Measurements from ENCODE around the gene LRSAM1. TPM values are rescaled to one million over a fixed set of nuclear protein-coding genes. Genes with fewer than 3 reads are reported as not detected.

Gene LRSAM1
- polyA plus RNA-seq, 3 donors: 16.6 to 22.4 (median 18.6) TPM

DNA sequence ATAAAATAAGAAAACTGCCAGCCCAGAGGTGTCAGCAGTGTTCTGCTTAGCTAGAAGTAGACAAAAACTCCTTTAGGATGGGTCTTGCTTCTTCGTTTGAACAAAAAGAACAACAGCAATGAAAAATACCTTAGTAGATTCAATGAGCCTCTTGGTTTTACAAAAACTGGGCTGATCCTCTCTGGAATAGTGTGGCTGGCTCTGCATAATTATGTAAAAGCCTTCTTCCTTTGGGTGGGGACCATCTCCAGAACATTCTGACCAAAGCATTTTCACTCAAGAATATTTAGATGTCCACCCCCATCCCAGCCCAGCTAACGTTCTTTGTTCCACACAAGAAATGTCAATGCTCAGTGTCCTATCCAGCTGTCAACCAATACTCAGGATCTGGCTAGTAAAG, 63.2 kb downstream of the LRSAM1 start:
- DNase-seq: no peak

DNA sequence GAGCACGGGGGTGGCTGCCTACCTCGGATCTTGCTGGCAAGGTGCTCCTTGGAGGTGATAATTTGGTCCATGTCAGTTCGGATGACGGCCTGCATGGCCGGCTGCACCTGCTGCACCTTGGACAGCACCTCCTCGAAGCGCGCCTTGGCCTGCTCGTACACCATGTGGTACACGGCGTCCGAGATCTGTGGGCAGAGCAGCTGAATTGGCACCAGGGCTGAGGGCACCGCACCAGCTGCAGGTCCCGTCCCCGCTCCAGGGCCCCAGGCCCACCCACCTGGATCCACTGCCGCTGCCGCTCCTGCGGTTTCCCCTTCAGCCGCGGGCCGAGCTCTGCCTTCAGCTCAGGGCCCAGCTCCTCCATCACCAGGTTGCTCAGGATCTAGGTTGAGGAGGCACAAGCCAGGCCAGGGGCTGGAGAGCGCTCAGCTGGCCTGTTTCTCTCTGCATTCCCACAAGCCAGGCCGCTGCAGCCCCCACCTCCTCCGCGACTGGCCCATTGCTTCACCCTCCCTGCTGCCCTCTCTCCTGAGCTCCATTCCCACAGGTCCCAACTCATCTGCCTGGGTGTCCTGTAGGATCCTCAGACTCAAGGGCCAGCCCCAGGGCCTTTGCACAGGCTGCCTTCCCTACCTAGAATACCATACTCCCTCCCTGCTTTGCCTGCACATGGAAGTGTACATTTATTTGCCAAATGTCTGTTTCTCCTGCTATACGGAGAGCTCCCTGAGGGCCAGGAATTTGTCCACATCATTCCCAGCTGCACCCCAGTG, 65.7 kb downstream of the LRSAM1 start:
- DNase-seq: no peak

DNA sequence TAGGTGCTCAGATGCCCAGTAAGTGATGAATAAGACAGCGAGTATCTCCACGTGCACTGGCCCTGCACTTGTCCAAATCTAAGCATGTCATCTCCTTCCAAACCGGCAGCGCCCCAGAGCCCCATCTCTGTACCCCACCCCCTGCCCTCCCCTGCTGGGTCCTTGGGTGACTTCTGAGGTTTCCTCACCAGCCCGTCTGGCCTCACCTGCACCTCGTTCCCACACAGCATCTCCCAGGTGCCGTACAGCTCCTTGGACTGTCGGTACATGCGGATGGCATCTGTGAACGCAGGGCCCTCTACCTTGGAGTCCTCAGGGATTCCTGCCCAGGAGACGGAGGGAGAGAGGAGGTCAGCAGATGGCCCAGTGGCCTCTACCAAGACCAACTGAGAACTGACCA, 66.3 kb downstream of the LRSAM1 start:
- DNase-seq: no peak

DNA sequence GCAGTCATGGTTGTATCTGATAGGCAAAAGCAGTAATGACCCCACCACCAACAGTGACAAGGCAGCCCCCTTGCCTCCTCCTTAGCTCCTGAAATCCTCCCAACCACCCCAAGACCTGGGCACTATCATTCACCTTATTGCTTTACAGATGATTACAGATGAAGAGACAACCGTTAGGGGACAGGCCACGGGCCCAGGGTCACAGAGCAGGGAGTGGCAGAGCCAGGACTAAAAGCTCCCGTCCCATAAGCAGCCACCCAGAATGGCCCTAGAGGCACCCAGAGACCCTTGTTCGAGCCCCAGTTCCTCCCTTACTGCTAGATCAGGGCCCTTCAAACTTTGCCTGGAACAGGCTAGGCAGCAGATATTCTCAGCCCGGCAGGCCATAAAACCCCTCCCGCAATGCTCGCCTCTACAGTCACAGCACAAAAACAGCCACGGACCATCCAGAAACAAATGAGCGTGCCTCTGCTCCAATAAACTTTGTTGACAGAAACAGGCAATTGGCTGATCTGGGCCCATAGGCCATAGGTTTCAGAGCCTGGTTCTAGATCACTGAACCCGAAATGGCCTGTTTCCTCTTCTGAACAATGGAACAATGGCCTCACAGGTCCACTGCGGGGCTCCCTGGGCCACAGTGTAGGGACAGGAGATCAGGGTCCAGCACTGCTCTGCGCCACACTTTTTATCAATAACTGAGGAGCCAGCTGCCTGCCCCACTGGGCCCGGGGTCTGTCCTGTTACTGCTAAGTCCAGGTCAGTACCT, 67.0 kb downstream of the LRSAM1 start:
- DNase-seq: no peak

DNA sequence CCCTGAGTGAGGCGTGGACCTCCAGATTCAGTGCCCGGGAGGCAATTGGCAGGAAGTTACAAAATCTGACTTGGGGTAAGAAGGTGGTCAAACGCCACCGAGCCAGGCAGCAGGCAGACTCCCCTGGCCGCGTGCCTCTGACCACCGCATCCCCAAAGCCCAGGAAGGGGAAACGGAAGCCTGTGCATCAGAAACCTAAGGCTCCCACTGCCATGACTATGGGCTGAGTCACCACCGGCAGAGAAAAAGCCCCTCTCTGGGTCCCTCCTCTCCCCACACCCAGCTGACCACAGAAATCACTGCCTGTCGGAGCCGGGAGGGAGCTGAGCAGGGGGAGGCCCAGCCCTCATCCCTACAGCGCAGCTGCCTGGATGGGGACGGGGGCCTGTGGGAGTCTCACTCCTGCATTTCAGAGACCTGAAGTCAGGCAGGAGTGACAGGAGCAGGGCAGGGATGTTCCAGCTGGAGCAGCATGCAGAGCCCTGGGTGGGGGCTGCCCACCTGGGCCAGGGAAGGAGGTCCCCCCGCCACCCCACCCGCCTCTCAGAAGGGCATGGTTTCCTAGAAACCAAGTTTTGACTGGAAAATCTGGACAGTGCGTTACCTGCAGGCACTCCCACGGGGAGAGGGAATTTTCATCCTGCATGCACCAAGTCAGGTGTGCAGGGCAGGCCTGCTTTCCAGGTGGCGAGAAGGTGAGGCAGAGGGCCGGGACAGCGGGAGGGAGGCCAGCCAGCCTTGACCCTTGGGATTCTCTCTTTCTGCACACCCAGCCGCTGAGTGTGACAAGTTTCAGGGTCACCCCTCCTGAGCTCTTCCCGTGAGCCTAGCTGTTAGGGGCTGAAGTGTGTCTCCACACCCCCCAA, 68.2 kb downstream of the LRSAM1 start:
- DNase-seq: peak; percentile 24

DNA sequence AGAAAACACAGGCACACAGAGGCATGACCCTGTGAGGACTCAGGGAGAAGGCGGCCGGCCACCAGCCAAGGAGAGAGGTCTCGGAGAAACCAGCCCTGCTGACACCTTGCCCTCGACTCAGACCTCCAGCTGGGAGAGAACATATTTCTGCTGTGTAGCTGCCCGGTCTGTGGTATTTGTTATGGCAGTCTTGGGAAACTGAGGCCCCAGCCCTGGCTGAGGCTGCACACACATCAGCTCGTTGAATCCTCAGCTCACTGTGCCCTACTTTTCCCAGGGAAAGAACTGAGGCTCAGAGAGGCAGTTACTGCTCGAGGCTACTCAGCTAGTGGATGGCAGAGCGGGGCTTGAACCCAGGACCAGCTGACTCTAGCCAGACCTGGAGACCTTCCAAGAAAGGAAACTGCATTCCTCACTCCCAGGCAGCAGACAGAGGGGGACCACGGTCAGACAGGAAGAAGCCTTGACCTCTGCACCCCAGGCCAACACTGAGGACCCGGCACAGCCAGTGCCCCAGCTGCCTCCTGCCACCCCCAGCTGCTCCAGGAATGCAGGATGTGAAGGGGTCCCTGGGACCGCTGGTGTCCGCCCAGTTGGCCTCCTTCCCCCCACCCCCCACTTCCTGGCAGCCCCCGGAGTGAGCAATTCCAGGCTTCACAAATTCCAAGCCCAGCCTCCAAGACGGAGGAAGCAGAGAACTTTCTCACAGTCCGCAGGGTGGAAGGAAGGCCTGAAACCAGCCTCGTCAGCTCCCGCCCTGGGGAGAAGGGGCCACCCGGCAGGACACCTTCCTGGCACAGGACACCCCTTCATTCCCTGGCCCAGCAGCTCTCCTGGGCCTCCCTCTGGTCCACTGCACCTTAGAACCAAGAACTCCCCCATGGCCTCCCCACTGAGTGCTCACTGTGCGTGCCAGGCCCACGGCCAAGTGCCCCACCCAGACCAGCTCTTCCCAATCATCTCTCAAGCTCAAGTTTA, 69.9 kb downstream of the LRSAM1 start:
- DNase-seq: peak; percentile 74

DNA sequence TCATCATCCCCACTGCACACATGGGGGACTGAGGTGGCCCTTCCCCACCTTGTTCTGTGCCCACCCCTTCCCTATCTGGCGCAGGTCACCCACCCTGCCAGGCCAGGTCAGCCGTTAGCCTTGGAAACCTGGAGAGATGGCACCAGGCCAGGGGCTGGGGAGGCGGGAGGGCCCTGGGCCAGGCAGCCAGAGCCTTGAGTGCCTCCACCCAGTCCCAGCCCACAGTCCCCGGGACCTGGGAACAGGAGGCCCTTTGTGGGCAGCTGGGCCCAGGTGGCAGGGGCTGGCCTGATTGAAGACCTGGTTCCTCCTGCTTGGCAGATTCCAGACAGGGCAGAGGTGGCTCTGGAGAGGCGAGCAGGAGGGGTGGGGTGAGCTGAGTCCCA, 70.6 kb downstream of the LRSAM1 start:
- no peak for DNase-seq

DNA sequence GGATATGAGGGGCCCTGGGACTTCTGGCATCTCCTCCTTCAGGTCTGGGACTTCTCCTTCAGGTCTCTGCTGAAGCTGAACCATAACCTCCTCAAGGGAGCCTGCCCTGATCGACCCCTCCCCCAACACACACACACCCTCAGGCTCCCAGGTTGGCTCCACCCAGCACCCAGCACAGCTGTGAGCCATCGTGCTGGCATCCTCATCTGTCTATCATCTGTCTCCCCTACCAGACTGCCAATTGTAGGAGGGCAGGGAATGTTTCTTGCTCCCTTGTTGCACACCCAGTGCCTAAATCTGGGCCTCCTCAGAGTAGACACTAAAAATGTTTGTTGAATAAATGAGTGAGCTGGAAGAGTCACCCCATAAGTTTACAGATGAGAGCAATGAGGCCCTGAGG, 71.4 kb downstream of the LRSAM1 start:
- no peak for DNase-seq

DNA sequence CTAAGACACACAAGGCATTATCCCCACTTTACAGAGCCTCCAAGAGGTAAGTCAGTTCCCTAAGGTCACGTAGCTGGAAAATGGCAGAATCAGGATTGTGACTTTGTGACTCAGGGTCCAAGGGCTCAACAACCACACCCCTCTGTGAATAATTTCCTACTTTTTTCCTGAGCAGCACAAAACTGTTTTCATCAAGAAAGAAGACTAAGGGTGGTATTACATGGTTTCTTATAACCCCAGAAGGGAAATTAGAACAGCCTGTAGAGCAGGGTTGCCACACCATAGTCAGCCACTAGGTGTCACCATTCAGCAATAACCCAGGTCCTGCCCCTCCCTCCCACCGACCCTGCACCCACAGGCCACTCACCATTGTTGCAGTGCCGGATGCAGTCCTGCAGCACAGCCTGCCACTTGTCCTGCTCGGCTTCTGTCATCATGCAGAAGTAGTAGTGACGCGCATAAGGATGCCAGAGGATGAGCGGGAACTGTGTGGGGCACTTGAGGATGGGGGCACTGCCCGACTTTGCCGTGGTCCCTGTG, 72.1 kb downstream of the LRSAM1 start:
- no peak for DNase-seq

DNA sequence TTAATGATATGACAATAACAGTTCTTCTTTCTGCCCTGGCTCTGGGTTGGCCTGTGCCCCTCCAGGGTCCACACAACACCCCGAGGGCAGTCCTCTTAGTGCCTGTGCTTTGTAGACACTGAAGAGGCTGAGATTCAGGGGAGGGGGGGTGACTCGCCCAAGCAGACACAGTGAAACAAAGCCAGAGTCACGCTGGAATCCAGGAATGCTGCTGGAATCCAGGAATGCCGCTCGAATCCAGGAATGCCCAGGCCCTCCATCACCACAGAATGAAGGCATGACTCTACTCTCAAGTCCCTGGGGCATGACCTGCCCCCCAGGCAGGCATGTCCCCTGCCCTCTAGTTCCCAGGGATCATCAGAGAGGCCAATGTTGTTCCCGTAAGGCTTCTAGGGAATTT, 73.1 kb downstream of the LRSAM1 start:
- no peak for DNase-seq

DNA sequence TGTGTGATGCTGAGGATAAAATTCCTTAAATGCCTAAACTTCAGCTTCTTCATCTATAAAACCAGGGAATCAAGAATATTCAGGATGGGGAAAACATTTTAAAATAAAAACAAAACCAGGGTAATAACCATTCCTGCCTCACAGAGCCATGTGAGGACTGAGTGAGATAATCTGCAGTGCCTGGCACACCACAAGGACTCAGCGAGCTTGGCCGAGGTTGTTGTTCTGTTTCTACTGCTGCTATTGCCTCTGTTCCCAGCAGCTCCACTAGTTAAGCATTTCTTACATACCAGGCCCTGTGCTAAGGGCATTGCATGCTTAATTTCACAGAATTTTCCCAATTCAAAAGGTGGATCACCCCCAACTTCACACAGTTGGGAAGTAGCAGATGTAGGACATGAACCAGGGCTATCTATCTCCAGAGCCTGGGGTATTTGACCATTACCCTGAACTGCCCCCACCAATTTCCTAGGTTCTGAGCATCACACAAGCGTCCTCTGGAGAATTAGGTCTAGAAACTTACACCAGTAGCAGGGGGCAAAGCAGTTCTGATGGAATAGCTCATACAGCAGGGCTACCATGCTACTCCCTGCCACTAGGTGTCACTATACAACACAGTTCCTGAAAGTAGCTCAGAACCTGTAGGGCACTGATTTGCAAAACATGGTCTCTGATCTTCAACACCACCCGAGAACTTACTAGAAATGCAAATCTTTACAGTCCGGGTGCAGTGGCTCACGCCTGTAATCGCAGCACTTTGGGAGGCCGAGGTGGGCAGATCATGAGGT, 74.3 kb downstream of the LRSAM1 start:
- no peak for DNase-seq

DNA sequence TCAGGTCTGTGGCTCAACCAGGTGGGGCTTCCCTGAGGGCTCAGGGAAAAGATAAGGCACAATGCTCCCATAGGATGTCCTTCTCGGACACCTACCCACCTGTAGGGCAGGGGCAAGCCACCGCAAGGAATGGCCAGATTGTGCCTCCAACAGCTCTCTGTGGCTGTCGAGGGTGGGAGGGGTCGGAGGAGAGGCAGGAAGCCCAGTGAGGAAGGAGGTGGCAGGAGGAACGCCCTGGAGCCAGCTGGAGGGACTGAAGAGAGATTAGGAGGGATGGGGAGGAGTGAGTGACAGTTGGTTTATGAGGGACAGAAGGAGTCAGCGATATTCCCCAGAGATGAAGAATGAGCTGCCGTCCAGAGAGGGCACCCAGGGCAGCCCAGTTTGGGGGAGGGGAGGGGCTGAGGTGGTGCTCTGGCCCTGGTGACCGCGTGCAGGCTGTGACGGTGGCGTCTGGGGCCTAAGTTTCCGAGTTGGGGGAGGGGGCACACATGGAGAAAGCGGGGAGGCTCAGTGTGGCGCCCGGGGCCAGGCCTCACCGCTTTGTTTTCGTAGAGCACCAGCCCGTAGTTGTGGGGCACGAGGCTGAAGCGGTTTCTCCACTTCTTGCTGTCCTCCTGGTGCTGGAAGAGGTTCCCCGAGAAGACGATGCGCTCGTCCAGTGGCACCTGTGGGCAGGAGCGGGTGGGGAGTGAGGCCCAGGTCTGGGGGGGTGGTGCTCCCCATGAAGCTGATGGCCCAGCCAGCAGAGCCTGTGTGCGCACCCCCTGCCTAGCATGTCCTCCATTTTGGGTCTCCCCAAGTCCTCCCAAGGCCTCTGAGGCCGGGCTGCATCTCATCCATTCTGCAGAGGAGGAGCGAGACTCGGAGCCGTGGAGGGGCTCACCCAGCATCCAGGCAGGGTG, 75.6 kb downstream of the LRSAM1 start:
- no peak for DNase-seq

DNA sequence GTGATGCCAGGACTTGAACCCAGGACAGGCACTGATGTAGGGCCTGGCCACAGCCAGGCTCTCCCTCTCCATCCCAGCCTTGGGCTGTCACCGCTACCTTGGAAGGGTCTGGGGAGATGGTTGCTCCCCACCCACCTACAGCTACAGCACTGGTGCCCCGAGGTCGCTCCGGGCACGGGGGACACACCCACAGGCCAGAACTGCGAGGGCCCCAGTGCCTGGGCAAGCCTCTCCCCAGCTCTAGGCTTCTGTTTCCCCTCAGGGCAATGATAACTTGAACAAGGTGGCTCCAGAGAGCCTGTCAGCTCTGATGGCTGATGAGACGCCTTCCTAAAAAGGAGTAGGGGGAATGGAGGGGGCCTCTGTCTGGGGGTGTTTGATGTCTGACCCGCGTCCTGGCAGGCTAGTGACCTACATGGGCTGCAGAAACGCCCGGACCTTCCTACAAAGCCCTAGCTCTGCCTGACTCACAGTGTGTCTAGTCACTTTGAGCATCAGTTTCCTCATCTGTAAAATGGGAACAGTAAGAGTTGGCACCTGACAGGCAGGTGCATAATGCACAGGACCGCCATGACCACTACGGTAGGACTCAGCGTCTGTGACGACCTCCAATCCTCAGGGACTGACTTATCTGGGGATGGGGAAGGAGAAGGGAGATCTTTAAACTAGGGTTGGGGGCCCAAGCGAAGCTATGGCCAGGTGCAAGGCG, 76.4 kb downstream of the LRSAM1 start:
- DNase-seq: no peak

DNA sequence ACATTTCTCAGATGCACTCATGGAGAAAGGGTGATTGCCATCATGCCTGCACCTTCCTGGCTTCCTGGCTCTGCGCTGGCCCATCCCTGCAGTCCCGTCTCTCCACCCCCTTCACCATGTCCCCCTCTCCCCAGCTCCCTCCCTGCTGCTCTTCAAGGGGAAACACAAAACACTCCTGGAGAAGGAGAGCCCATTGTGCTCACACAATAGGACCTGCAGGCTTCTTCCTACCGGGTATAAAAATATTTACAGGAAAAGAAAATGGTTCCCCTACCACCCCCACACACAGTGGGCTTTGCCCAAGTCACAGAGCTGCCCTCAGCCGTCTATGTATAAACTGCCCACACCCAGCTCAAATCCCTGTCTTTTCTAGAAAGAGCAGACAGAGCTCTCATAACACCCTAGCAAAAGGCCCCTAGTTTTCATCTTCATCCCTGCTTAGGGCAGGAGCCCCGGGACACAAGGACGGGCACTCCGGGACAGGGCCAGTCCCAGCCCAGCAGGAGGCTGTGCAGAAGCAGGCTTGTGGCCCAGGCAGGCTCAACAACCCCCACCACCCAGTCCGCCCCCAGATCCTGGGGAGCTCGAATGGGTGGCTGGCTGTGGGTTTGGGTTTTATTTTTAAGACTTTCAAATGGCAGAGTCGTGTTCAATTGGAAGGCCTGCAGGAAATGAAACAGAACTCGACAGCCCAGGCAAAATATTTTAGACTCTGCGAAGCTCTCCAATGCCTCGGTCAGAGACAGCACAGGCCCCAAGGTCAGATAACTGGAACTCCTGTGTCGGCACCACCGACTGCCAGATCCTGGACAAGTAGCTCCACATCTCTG, 77.3 kb downstream of the LRSAM1 start:
- DNase-seq: no peak

DNA sequence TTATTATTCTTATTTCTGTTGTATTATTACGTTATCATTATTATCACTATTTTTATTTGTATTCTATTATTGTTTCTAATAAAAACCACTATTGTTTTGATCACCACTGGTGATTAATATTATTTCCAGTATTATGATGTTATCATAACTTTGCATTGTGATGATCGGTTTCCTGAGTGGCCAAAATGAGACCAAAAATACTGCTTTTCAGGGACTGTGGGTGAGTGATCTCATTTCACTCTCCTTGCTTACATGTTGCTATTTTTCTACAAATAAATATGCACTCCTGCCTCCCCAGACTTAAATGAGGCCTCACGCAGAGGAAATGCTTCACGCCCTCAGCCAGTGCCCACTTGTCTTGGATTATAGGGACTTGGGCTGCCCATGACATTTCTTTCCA, 78.4 kb downstream of the LRSAM1 start:
- DNase-seq: no peak

DNA sequence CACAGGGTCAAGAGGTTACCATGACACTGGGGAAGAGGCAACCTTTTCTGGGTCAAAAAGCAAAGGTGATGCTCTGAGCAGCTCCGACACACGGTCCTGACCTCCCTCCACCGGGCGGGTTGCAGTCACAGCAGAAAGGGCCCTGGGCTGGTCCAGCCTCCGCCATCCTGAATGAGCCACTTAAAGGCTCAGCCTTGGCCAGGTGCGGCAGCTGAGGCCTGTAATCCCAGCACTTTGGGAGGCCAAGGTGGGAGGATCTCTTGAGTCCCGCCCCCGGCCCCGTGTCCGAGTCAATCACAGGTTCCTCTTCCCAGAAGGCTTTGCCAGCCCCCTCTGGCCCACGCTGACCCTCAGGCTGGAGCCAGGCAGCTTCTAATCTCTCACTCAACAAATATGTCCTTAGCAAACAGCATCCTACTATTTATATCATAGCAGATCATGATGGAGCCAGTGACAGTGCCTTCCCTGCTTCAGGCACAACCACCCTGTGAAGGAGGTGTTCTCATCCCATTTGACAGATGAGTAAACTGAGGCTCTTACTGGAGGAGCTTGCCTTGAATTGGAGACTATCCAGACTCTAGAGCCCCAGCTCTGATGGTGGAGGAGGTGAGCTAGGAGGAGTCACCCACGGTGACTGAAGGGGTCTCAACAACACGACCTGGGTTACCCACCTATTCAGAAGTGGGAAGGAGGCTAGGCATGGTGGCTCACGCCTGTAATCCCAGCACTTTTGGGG, 79.1 kb downstream of the LRSAM1 start:
- DNase-seq: no peak

DNA sequence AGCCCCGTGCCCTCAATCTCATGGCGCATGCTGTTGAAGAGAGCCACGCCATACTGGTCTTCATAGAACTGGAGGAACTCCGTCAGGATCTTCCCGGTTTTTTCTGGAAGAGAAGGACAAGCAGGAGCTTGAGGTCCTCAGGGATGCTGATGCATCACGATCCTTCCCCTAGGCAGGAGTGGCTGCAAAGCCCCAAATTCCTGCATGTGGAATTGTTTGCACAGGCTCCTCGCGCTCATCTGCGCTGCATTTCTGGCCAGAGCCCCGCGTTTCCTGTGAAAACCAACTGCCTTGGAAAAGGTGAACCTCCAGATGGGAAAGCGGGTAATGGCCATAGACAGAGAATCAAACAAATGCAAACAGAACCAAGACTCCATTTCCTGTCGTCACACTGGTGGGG, 80.4 kb downstream of the LRSAM1 start:
- DNase-seq: no peak

Measured in renal pelvis (tissue), 4 donors.